GM18508 (cell line): ENCODE results near the gene CADM2.

Experiments
- ATAC-seq: cut with Tn5 transposase; IDR thresholded peaks from one replicate; pipeline ENCODE4 v1.9.1; 2021; ENCODE audit warnings: moderate number of reproducible peaks; ENCODE audit not compliant: insufficient read depth, unreplicated experiment

The CADM2 gene

DNA sequence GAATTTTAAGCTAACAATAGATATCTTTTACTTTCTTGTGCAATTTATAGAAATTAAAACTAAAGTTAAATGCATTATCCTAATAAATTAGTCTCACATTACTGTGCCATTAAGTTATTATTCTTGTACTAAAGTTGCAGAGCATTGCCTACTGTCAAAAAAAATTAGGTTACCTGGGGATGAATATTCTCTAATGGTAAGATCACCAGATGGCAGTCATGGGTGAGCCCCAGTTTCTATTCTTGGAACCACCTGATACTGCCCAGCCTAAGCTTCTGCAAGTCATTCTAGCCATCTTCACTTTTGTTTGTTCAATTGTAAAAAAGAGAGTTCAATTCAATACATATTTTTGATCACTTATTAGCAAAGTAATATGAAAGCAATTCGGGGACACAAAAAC, 213.2 kb downstream of the CADM2 start:
- ATAC-seq: no peak

DNA sequence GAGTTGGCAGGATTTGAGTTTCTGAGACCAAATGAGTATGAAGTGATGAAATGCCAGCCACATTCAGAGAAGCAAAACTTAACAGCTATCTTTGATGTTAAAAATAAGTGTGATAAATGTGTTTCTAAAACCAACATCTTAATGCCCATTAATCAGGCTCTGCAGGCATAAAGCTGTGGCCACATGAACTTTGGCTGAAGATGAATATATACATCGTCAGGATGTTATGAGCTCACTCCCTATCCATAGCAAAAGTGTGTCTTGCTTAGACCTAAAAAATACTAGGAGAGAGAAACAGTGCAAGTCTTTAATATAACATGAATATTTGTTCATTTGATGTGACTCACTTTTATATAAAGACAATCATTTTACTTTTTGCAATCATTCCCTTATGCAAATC, 218.0 kb downstream of the CADM2 start:
- no peak for ATAC-seq

- ATAC-seq: no peak
Measured at GRCh38 chr3:85182975-85183752, 224.4 kb downstream of the CADM2 start.

GRCh38 chr3:85185495-85185894, 226.7 kb downstream of the CADM2 start:
- no peak for ATAC-seq

DNA sequence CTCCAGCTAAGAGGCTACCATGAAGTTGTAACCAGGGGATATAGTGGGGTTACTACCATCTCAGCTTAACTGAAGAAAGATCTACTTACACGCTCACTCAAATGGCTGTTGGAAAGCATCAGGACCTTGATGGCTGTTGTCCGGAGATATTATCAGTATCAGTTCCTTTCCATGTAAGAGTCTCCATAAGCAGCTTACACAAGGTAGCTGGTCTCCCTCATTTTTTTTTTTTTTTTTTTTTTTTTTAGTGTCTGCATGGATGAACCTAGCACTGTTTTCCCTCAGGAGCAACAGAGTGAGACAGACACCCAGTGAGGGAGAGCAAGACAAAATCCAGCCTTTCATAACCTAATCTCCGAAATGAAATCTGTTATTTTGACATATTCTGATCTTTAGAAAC, 230.9 kb downstream of the CADM2 start:
- ATAC-seq: no peak

GRCh38 chr3:85193565-85193964, 234.8 kb downstream of the CADM2 start:
- ATAC-seq: no peak

- ATAC-seq: no peak
Measured at GRCh38 chr3:85208650-85209049, 249.9 kb downstream of the CADM2 start.

DNA sequence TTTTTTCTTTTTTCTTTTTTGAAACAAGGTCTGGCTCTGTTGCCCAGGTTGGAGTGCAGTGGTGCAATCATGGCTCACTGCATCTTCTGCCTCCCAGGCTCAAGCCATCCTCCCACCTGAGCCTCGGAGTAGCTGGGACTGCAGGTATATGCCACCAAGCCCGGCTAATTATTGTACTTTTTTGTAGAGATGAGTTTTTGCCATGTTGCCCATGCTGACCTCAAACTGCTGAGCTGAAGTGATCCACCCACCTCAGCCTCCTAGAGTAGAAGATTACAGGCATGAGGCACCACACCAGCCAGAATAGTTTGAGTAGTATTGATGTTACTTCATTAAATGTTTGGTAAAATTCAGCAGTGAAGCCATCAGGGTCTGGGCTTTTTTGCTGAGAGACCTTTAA, 251.8 kb downstream of the CADM2 start:
- no peak for ATAC-seq

DNA sequence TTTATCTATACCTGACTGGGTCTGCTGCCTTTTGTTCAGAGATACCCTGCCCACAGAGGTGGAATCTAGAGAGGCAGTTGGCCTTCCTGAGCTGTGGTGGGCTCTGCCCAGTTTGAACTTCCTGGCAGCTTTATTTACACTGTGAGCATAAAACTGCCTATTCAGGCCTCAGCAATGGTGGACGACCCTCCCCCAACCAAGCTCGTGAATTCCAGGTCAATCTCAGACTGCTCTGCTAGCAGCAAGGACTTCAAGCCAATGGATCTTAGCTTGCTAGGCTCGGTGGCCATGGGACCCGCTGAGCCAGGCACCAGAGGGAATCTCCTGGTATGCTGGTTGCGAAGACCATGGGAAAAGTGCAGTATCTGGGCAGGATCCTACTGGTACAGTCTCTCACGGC, 270.2 kb downstream of the CADM2 start:
- ATAC-seq: no peak

DNA sequence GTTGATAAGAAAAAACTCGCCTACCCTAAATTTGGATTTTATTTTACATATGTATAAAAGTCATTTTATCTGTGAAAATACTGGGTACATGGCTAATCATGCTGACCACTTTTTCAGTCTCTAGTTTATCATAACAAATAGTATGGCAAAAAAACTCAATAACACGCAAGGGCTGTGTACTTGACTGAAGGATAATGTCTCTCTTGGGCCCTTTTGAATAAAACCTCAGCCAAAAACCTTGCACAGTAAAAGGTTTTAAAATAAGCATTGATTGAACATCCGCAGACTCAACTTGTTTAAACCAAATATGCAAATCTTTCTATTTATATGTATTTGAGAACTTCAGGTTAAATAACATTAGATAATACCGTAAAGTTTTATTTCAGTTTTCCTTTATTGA, 285.3 kb downstream of the CADM2 start:
- ATAC-seq: no peak

- ATAC-seq: no peak
Measured at GRCh38 chr3:85244519-85244918, 285.7 kb downstream of the CADM2 start.

- no peak for ATAC-seq
Measured at GRCh38 chr3:85251766-85252165, 293.0 kb downstream of the CADM2 start.

DNA sequence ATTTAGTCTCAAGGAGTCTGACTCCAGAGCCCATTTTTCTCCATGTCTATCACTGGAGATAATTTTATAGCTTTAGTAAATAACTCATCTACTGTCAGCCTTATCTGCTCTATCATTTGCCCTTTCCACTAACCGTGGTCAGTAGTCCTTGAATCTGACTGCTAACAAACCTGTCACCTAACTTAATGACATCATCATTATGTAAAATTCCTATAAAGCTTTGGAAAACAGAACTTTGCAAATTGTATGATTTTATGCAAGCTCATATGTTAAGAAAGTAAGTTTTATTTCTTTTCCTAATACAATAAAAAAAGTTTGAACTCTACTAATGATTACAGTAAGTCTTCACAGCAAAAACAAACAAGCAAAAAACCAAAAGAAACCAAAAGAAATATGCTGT, 293.9 kb downstream of the CADM2 start:
- no peak for ATAC-seq

GRCh38 chr3:85254738-85255137, 295.9 kb downstream of the CADM2 start:
- ATAC-seq: no peak

GRCh38 chr3:85255949-85256348, 297.2 kb downstream of the CADM2 start:
- no peak for ATAC-seq

DNA sequence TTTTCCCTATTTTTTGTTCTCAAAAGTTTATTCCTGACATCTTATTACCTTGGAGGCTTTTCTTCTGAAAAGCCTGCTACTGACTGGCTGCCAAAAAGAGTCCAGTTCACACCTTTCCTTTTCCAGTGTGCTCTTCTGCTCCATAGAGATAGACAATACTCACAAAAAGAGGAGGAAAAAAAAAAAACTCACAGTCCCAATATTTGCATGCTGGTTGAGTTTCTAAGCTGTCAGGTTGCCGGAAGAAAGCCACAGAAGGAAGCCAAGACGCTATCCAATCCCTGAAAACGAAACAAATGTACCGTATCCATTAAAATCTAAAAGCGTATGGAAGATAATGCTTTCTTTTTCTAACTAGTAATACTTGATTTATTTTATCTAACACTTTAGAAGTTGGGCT, 299.5 kb downstream of the CADM2 start:
- no peak for ATAC-seq

DNA sequence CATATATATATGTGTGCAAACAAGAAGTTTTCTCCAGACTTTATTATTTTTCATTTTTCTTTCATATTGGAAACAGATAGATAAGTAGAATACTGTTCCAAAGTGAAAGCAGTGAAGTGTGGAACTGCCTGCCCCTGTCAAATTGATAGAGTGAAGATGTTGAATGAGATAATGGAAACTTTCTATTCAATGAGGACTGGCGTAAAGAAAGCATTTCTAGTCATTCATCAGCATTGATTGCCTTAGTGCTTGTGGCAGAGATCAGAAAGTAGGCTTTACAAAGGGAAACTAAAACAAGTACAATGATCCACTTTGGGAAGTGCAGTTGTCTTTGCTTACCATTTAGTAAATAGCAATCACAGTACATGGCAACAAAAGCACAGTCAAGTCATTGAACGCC, 300.0 kb downstream of the CADM2 start:
- no peak for ATAC-seq

DNA sequence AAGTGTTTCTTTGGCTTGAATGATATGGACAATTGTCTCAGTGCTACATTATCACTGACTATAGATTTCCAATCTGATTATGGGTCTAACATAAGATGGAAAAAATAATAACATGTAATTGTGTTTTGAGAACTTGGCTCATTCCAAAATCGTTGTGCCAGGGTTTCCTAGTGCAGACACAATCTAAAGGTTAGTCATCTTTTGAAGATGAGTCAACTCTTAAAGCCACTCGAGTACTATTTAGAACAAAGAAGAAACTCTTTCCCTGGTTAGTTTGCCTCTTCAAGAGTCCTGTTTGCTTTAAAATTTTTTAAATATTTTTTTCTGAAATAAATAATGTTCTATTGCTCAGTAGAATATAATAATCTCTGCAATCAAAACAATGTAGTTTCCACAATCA, 301.0 kb downstream of the CADM2 start:
- no peak for ATAC-seq

- no peak for ATAC-seq
Measured at GRCh38 chr3:85264381-85264780, 305.6 kb downstream of the CADM2 start.

DNA sequence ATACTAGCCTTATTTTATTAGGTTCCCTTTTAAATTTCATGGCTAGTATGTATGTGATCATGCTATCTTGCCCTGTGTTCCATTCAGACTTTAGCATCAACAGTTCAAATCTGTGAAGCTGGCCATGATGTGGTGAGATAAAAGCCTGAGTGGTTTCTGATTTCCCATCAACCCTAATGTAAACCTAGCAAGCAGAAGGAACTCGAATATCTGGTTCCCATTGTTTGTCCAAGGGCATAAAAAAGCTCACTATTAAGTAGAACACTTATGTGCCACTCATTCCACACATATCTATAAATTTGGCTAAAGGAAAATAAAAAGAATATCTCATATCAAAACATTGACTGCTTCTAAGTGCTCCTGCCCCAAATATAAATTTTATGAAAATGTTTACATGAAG, 311.7 kb downstream of the CADM2 start:
- ATAC-seq: no peak

DNA sequence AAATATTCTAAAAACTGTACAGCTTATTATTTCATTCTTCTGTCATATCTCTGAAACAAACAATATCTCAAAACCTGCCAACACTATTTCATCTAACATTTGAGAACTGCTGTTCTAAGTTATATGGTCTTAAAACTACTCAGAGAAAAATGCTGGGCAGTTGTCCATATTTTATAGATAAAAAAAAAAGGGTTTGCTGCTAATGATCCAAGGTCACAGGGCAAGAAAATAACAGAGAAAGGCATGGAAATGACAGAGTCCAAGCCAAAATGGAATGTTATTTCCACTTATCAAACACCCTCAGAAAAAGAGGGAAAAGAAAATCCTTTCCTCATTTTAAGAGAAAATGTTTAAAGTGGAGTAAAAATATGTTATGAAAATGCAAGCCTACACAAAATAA, 313.1 kb downstream of the CADM2 start:
- no peak for ATAC-seq

- no peak for ATAC-seq
Measured at GRCh38 chr3:85288257-85288656, 329.5 kb downstream of the CADM2 start.

DNA sequence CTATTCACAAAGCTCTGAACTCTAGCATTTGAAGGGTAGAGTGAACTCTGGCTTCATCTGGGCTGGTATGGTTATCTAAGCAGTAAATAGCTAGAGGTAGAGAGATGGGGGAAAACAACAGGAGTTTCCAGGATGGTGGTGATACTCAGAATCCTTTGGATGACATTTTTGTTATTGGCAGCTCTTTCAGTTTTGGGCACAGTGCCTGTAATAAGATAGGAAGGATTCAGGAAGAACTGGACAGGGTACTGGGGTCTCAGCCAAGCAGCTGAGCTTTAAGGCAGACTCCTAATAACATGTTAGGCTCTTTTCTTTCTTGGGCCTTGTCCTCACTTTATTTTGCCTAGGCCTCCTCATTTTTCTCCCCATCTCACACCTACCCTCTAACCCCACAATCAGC, 338.5 kb downstream of the CADM2 start:
- no peak for ATAC-seq
